Stimulated activated naive CD4-positive, alpha-beta T cell (primary cell): ENCODE results near the gene ABCA7.

Experiments
- DNase-seq, 6 experiments: peaks; one replicate each; lab custom pipeline; 2025; lab: John Stamatoyannopoulos, UW

ABCA7 gene, protein sequence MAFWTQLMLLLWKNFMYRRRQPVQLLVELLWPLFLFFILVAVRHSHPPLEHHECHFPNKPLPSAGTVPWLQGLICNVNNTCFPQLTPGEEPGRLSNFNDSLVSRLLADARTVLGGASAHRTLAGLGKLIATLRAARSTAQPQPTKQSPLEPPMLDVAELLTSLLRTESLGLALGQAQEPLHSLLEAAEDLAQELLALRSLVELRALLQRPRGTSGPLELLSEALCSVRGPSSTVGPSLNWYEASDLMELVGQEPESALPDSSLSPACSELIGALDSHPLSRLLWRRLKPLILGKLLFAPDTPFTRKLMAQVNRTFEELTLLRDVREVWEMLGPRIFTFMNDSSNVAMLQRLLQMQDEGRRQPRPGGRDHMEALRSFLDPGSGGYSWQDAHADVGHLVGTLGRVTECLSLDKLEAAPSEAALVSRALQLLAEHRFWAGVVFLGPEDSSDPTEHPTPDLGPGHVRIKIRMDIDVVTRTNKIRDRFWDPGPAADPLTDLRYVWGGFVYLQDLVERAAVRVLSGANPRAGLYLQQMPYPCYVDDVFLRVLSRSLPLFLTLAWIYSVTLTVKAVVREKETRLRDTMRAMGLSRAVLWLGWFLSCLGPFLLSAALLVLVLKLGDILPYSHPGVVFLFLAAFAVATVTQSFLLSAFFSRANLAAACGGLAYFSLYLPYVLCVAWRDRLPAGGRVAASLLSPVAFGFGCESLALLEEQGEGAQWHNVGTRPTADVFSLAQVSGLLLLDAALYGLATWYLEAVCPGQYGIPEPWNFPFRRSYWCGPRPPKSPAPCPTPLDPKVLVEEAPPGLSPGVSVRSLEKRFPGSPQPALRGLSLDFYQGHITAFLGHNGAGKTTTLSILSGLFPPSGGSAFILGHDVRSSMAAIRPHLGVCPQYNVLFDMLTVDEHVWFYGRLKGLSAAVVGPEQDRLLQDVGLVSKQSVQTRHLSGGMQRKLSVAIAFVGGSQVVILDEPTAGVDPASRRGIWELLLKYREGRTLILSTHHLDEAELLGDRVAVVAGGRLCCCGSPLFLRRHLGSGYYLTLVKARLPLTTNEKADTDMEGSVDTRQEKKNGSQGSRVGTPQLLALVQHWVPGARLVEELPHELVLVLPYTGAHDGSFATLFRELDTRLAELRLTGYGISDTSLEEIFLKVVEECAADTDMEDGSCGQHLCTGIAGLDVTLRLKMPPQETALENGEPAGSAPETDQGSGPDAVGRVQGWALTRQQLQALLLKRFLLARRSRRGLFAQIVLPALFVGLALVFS (N-terminal part only)

GRCh38 chr19:1039646-1040475 is at the start of gene ABCA7:
ABCA7 (plus strand) TSS chr19:1040107; CDS start chr19:1041362, 1,255 bp downstream.
- peak; percentile 96 to 99 (median 97) for DNase-seq

GRCh38 chr19:990119-990571 is 49.8 kb upstream of the ABCA7 start:
- DNase-seq = no peak

- DNase-seq = no peak
Observed at GRCh38 chr19:990746-991145, 49.2 kb upstream of the ABCA7 start.

GRCh38 chr19:991174-991931 is 48.6 kb upstream of the ABCA7 start:
- DNase-seq = peak in 5 of 6 experiments; percentile 51 to 97 (median 69)

DNA sequence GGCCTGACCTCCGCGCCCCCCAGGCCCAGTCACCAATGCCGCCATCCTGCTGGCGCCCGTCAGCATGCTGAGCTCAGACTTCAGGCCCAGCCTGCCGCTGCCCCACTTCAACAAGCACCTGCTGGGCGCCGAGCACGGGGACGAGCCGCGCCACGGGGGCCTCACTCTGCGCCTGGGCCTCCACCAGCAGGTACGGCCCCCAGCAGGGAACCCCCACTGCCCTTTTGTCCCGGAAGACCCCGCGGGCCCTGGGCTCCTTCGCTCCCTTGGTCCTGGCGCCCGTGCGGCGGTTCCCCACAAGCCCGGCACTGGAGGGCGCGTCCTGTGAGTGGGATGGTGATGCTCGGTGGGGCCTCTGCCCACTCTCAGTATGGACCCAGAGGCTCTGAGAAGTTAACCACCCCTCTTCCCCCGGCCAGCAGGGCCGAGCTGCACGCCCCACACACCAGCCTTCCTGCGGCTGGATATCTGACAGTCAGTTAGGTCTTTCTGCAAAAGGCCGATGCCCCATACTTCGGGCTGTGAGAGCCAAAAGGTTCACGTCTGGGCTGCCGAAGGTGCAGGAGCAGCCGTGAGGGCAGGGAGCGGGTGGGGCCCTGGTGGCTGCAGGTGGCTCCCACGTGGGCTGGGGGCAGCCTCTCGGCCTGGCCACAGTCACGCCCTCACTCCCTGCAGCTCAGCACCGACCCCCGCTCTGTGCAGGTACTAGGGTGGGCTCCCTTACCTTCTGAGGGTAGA is 47.8 kb upstream of the ABCA7 start:
- DNase-seq = no peak

GRCh38 chr19:992670-993055 is 47.2 kb upstream of the ABCA7 start:
- no peak for DNase-seq

GRCh38 chr19:993361-993830 is 46.5 kb upstream of the ABCA7 start:
- DNase-seq = no peak

DNA sequence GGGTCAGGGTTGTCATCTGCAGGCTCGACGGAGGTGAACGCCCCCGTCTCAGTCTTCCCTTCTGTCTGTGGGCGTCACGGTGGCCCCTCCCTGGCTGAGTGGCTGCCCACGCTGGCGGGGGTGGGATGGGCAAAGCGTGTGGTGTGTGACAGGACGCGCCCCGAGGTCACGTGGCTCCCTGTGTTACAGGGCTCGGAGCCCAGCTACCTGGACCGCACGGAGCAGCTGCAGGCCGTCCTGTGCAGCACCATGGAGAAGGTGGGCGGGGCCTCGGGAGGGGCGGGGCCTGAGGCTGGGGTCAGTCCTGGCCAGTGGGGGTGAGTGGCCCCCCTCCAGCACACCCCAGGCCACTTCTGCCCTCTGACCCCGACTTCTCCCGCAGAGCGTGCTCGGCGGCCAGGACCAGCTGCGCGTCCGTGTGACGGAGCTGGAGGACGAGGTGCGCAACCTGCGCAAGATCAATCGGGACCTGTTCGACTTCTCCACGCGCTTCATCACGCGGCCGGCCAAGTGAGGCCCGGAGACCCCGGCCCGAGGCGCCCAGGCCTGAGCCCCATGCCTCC is 46.0 kb upstream of the ABCA7 start:
- DNase-seq = no peak

- no peak for DNase-seq
Observed at GRCh38 chr19:994516-994915, 45.4 kb upstream of the ABCA7 start.

DNA sequence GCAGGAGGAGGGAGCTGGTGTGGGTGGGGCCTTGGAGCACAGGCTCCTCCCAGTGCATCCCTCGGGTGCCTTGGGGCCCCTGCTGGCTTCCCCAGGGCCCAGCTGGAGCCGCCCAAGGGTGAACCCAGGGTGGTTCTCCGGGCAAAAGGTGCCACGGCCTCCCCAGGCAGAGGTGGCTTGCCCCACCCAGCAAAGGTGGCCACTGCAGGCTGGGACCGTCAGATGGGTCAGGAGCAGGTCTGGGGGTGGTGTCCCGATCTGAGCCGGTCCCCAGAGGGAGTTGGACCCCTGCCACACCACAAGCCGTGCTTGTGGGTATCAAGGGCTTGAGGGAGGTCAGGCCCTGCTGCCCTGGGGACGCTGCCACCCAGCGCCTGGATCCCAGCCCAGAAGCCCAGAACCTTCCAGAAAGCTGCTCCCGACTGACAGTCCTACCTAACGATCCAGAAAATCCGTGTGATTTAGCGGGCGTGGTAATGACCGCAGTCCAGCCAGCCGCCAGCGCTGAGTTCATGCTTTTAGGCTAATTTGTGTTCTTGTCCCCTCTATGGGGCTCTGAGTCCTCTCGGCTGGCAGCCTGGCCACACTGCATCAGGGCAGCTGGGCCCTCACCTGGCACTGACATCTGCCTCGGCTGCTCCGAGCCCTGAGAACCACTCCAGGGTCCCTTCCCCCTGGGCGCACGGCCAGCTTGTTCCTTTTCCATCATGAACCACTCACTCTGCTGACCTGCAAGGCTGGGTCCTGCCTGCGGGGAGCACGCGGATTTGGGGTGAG is 44.7 kb upstream of the ABCA7 start:
- no peak for DNase-seq

- DNase-seq = peak; percentile 54 to 77 (median 72)
Observed at GRCh38 chr19:996051-996838, 43.7 kb upstream of the ABCA7 start.

GRCh38 chr19:998064-998463 is 41.8 kb upstream of the ABCA7 start:
- DNase-seq = no peak

DNA sequence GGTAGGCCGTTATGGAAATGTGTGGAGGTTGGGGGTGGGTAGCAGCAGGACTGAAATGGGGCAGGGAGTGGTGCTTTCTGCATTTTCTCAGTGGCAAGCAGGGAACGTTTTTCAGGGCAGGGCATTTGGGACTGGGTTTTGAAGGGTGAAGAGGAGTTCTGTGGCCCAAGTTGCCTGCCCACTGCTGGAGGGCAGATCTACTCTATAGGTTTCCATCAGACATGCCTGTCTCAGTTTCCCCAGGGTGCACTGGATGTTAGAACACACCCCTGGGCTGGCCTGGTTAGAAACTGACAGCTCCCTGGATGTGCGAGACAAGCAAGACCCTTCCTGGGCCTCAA is 40.6 kb upstream of the ABCA7 start:
- no peak for DNase-seq

DNA sequence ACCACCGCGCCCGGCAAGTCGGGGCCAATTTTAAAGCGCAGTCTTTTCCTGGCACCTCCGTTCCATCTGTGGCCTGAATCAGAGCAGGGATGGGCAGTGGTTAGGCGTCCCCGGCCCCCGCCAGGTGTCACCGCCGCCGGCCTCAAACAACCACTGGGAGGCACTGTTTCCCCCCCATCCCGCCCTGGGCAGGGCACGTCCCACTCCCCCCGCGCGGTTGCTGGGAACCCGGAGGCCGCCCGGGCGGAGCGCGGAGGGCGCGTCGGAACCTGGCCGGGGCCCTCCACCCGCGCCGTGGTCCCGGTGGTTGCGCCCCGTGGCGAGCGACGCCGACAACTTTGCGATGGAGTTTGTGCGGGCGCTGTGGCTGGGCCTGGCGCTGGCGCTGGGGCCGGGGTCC is 39.8 kb upstream of the ABCA7 start, which contains the start of gene GRIN3B:
GRIN3B (plus strand) TSS at position 325 of the 400 bp plus-strand sequence; CDS start at position 344, 19 bp downstream.
- peak in 5 of 6 experiments; percentile 36 to 51 (median 49) for DNase-seq

DNA sequence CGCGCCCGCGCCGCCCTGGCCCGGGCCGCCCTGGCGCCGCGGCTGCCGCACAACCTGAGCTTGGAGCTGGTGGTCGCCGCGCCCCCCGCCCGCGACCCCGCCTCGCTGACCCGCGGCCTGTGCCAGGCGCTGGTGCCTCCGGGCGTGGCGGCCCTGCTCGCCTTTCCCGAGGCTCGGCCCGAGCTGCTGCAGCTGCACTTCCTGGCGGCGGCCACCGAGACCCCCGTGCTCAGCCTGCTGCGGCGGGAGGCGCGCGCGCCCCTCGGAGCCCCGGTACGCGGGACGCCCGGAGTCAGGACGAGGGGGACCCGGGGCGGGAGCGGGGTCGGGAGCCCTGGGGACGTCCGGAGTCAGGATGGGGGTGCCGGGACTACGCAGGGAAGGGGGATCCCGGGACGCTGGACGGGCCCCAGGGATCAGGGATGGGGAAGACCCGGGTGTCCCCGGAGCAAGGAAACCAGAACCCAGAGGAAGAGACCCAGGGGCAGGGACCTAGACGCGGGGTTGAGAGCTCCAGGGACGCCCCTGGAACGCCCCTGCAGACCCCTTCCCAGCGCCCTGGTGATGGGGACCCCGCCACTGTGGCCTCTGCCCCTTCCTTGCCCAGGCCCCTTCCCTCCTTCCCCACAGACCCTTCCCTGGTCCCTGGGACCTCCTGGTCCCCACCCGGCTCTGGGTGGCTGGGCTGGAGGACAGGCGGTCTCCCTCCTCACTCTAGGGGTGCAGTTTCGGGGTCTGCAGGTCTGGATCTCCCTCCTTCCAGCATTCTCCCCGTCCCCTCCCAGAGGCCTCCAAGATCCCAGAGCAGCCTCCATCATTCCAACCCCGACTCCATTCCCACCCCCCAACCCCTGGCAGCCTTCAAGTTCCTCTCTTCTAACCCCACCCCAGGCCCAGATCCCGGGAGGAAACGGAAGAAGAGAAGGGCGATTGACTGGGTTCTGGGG is 39.0 kb upstream of the ABCA7 start:
- no peak for DNase-seq

DNA sequence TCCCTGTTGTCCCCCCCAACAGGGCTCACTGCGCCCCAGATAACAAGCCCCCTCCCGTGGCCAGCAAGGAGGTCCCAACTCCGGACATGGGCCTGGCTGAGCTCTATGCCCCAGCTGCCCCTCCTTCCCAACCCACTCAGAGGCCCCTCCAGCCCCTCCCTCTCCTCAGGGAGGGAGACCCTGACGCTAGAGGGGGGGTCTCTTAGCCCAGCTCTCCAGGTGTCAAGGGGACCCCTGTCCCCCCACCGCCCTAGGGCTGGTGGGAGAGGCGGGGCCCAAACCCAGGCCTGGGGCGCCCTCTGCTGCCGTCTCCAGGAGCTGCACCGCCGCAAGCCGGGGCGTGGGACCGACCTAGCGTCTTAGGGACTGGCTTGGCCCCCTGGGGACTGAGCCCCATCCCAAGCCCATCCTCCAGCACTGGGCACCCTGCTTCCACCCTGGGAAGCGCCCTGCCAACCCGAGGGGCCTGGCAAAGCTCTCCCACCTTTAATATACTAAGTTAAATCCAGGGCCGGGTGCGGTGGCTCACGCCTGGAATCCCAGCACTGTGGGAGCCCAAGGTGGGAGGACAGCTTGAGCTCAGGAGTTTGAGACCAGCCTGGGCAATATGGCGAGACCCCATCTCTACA is 38.3 kb upstream of the ABCA7 start:
- peak; percentile 49 to 75 (median 59) for DNase-seq
